Measurements from ENCODE around the gene SKOR1. TPM values are rescaled to one million over a fixed set of nuclear protein-coding genes. Genes with fewer than 3 reads are reported as not detected.
A peak's percentile ranks its signal among the peaks of the same experiment; 100 is the strongest.

SKOR1 gene
- total RNA-seq, 3 donors from 2014 or later (not counting 1 experiment from before 2014, with no cell fraction given), result 2.0 to 2.9 (median 2.1) TPM

DNA sequence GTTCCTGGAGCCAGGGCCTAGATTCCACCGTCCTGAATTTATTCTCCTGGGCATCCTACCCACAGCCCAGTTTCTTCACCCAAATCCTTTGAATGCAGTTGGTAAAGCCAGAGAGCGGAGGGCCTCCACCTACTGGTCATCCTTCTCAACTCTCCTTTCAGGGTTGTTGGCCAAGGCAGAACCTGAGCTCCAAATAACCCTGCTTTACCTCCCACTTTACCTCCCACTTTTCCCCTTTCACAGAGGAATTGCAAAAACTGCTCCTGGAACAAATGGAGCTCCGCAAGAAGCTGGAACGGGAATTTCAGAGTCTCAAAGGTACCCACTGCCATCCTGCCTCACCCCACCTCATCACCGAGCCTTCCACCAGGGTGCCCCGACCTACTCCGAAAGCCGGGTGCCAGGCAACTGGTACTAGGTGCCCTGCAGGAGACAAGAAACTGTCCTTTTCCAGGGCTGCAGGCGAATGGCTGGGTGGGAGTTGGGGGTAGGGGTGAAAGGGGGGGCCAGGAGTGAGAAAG is 6.8 kb downstream of the SKOR1 start:
- Histone ChIP-seq H3K9me3 (ENCODE audit: control insufficient read depth, insufficient read depth, low read length) (no peaks in the 10 kb centered on the region), H3K27ac (ENCODE audit: low read length) (no peak overlapping the region), H3K4me3 (ENCODE audit: low read length) (no peak overlapping the region), H3K36me3 (ENCODE audit: control insufficient read depth, insufficient read depth, low read length) (no peaks in the 10 kb centered on the region), H3K4me1 (ENCODE audit: control insufficient read depth, insufficient read depth, low read length) (peaks cover 53% of the 10 kb centered on the region), H3K27me3 (ENCODE audit: control insufficient read depth, insufficient read depth, low read length) (peaks cover 69% of the 10 kb centered on the region)
- DNase-seq (peak in 1 of 2 donors; percentile 15), ATAC-seq (no peak)
- TF ChIP-seq, protein P1, sequence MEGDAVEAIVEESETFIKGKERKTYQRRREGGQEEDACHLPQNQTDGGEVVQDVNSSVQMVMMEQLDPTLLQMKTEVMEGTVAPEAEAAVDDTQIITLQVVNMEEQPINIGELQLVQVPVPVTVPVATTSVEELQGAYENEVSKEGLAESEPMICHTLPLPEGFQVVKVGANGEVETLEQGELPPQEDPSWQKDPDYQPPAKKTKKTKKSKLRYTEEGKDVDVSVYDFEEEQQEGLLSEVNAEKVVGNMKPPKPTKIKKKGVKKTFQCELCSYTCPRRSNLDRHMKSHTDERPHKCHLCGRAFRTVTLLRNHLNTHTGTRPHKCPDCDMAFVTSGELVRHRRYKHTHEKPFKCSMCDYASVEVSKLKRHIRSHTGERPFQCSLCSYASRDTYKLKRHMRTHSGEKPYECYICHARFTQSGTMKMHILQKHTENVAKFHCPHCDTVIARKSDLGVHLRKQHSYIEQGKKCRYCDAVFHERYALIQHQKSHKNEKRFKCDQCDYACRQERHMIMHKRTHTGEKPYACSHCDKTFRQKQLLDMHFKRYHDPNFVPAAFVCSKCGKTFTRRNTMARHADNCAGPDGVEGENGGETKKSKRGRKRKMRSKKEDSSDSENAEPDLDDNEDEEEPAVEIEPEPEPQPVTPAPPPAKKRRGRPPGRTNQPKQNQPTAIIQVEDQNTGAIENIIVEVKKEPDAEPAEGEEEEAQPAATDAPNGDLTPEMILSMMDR (IDR thresholded peaks at IDR 0.05), result no peak
- no peaks in the 10 kb centered on the region for H3K9me3 Mint-ChIP-seq
- intact Hi-C loops (cut with micrococcal nuclease), result no loop called here
- 29% methylated on average over 9 of the region's 9 CpGs for WGBS (ENCODE audit: insufficient coverage)
- H3K27ac Mint-ChIP-seq, result no peak overlapping the region
- peaks cover 60 to 71% of the 10 kb centered on the region in 2 donors for H3K27me3 Mint-ChIP-seq (ENCODE audit: low read depth in 2 of 2)
- peaks cover 38 to 53% of the 10 kb centered on the region in 2 donors for H3K4me1 Mint-ChIP-seq
- no peak overlapping the region for H3K4me3 Mint-ChIP-seq
- H3K36me3 Mint-ChIP-seq, result no peaks in the 10 kb centered on the region

DNA sequence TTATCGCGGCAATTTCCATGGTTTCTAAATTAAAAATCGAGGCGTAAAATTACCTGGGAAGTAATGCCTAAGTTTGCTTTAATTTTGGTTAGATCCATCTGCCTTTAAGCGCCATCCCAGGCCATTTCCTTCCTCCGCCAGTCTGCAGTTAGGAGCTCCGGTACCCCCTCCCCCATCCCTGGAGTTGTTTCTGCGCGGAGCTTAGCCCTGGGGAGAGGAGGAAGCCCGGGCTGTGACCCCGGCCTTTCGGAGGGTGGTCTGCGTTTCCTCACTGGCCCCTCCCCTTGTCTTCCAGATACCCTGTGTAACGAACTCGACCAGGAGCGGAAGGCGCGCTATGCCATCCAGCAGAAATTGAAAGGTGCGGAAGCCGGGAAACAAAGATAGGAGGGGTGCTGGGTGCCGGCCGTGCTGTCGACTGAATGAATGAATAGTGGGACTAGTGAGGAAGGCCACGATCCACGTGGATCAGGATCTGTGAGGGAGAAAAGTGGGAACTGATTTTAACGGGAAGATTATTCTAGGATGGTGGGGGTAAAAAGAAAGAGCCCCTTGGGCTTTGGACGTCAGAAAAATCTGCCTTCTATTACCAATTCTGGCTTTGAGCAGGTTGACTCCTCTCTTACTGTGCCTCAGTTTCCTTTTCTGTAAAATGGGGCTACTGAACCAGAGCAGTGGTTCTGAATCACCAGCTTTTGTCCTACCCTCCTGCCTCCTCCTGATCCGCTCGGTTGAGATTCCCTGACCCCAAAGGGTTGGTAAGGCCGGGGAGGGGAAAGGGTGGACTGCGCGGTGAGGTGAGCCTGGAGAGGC is 7.8 kb downstream of the SKOR1 start:
- Histone ChIP-seq H3K9me3 (ENCODE audit: control insufficient read depth, insufficient read depth, low read length) (no peaks in the 10 kb centered on the region), H3K36me3 (ENCODE audit: control insufficient read depth, insufficient read depth, low read length) (no peaks in the 10 kb centered on the region), H3K27ac (ENCODE audit: low read length) (no peak overlapping the region), H3K4me3 (ENCODE audit: low read length) (no peak overlapping the region), H3K27me3 (ENCODE audit: control insufficient read depth, insufficient read depth, low read length) (peaks cover 69% of the 10 kb centered on the region), H3K4me1 (ENCODE audit: control insufficient read depth, insufficient read depth, low read length) (peaks cover 51% of the 10 kb centered on the region)
- Mint-ChIP-seq H3K27me3 (ENCODE audit: low read depth in 2 of 2) (peaks cover 59 to 76% of the 10 kb centered on the region in 2 donors), H3K36me3 (no peaks in the 10 kb centered on the region), H3K4me3 (peak overlapping the region; percentile 62), H3K9me3 (no peaks in the 10 kb centered on the region), H3K4me1 (peaks cover 38 to 51% of the 10 kb centered on the region in 2 donors), H3K27ac (peak overlapping the region in 1 of 2 donors; percentile 24)
- no peak for ATAC-seq
- peak in 1 of 2 donors; percentile 30 for DNase-seq
- intact Hi-C loops (cut with micrococcal nuclease), result no loop called here
- TF ChIP-seq, protein P1 (IDR thresholded peaks at IDR 0.05), result no peak
- 8% methylated on average over 32 of the region's 32 CpGs for WGBS (ENCODE audit: insufficient coverage)

DNA sequence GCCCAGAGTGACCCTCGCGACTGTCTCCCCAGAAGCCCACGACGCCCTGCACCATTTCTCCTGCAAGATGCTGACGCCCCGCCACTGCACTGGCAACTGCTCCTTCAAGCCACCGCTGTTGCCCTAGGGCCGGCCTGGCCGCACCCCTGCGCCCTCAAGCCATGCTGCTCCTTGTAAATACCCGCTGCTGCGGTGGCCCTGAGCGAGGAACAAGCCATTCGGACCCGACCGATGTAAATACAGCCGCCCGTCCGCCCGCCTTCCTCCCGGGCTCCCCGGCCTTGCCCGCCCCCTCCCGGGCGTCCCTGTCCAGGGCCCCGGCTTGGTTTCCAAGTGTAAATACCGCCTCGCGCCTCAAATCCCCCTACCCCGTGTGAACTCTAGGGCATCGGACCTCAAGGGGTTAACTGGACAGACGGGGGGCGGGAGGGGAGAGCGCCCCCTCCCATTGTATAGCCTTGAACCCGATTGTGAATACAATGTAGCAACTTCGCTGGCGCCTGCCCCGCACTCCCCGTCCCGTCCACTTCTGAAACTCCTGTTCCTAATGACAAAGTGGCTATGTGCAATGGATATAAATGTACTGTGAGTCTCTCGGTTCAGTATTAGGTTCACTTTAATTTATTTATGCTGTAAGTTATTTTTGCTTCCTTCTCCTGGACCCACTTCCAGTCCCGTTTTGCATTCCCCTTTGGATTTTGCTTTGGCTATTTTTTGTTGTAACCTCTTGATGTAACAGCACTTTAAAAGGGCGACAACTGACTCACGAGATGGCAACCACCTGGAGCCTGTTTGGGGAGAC is 8.6 kb downstream of the SKOR1 start:
- Mint-ChIP-seq H3K36me3 (no peaks in the 10 kb centered on the region), H3K9me3 (no peaks in the 10 kb centered on the region), H3K4me1 (peaks cover 33 to 51% of the 10 kb centered on the region in 2 donors), H3K4me3 (peak overlapping the region; percentile 88), H3K27me3 (ENCODE audit: low read depth in 2 of 2) (peaks cover 53 to 68% of the 10 kb centered on the region in 2 donors), H3K27ac (no peak overlapping the region)
- no peak overlapping the region for H3K27ac ChIP-seq (ENCODE audit: low read length)
- H3K4me1 ChIP-seq (ENCODE audit: control insufficient read depth, insufficient read depth, low read length), result peaks cover 53% of the 10 kb centered on the region
- no peaks in the 10 kb centered on the region for H3K9me3 ChIP-seq (ENCODE audit: control insufficient read depth, insufficient read depth, low read length)
- H3K36me3 ChIP-seq (ENCODE audit: control insufficient read depth, insufficient read depth, low read length), result no peaks in the 10 kb centered on the region
- no peak overlapping the region for H3K4me3 ChIP-seq (ENCODE audit: low read length)
- H3K27me3 ChIP-seq (ENCODE audit: control insufficient read depth, insufficient read depth, low read length), result peaks cover 63% of the 10 kb centered on the region
- ATAC-seq, result peak in 2 of 3 donors; percentile 50 to 57
- intact Hi-C loops (cut with micrococcal nuclease), result no loop called here
- 2% methylated on average over 43 of the region's 44 CpGs for WGBS (ENCODE audit: insufficient coverage)
- peak in 1 of 2 donors; percentile 57 for DNase-seq
- TF ChIP-seq, protein P1 (IDR thresholded peaks at IDR 0.05), result peak; percentile 36
